ENCODE measurements around the gene ANO1. TPM values are rescaled to one million over a fixed set of nuclear protein-coding genes. Genes with fewer than 3 reads are reported as not detected.

ANO1 gene
- total RNA-seq, 4 donors from 2014 or later, result 2.3 to 9.2 (median 4.2) TPM

DNA sequence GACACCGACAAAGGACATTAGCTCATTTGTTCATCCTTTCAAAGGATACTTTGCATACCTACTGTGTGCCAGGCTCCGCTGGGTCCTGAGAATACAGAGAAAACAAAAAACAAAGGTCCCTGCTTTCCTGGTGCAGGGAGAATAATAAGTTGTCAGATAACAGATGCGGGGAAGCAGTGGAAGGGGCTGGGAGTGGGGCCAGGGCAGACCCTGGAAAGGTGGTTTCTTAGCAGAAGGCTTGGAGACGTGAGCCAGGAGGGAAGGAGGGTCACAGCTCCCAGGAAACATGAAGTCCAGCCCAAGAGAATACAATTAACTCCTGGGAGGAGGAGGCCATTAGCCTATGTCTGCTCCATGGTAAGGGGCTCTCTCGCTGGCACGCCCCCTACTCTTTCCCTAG is 9.8 kb upstream of the ANO1 start:
- TF ChIP-seq CTCF (IDR thresholded peaks at IDR 0.05 in 4 of 5, conservative IDR thresholded peaks at IDR 0.05 in 1 of 5) (no peak), POLR2A (IDR thresholded peaks at IDR 0.05) (no peak)
- H3K9me3 ChIP-seq, result no peaks in the 10 kb centered on the region
- in situ Hi-C loops (cut with MboI; ENCODE audit: low sequenced_read_pairs in 4 of 4), result no loop called here
- H3K36me3 ChIP-seq, result no peaks in the 10 kb centered on the region
- H3K4me3 ChIP-seq, result no peak overlapping the region
- peaks cover 0 to 4% of the 10 kb centered on the region in 2 donors for H3K4me1 ChIP-seq
- intact Hi-C loops (cut with DNase I; ENCODE audit: low total_unique reads), result no loop called here
- ATAC-seq (no peak), DNase-seq (no peak)
- no peak overlapping the region for H3K27ac ChIP-seq
- peaks cover 8 to 34% (median 13%) of the 10 kb centered on the region in 3 donors for H3K27me3 ChIP-seq

GRCh38 chr11:70068950-70069349 is 9.2 kb upstream of the ANO1 start:
- in situ Hi-C loops (cut with MboI; ENCODE audit: low sequenced_read_pairs in 4 of 4) (no loop called here), intact Hi-C loops (cut with DNase I; ENCODE audit: low total_unique reads) (no loop called here)
- Histone ChIP-seq H3K36me3 (no peaks in the 10 kb centered on the region), H3K27ac (no peak overlapping the region), H3K9me3 (no peaks in the 10 kb centered on the region), H3K4me3 (no peak overlapping the region), H3K27me3 (peaks cover 8 to 34% (median 15%) of the 10 kb centered on the region in 3 donors), H3K4me1 (peaks cover 0 to 4% of the 10 kb centered on the region in 2 donors)
- TF ChIP-seq CTCF (IDR thresholded peaks at IDR 0.05 in 4 of 5, conservative IDR thresholded peaks at IDR 0.05 in 1 of 5), result no peak
- TF ChIP-seq POLR2A (IDR thresholded peaks at IDR 0.05), result no peak
- no peak for ATAC-seq
- DNase-seq, result no peak

DNA sequence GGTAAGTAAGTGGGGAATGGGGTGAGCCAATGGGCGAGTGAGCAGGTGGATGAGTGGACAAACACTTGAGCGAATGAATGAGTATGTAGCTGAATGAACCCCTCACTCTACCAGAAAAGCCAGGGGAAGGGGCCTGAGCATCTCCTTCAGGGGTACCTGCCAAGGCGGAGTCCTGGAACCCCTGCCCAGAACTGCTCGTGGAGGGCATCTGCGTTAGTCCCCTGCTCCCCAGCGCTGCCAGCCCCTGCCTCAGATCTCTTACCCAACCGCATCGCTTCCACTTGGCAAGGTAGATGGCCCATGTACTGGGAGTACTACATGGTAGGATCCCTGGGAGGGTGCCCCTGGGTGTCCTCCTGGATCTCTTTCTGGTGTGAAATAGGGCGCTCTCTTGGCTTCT is 7.4 kb upstream of the ANO1 start:
- intact Hi-C loops (cut with DNase I; ENCODE audit: low total_unique reads), result no loop called here

DNA sequence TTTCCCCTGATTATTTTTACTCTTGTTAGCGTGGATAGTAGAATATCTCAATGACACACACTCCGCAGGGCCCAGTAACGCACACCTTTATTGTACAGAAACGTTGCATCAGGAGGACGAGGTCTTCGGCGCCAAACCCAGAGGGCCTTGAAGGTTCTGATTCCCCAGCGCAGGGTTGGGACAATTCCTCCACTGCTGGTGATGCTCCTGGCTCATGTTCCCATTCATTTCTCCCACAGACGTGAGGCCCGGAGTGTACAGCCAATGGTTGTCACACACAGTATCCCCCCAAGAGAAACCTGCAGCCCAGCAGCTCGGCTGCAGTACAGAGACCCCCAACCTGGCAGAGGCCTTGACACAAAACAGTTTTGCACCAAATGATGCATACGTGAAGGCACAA is 6.1 kb upstream of the ANO1 start:
- H3K4me3 ChIP-seq, result no peak overlapping the region
- intact Hi-C loops (cut with DNase I; ENCODE audit: low total_unique reads) (no loop called here), in situ Hi-C loops (cut with MboI; ENCODE audit: low sequenced_read_pairs in 4 of 4) (no loop called here)
- ATAC-seq (no peak), DNase-seq (no peak)
- H3K9me3 ChIP-seq, result no peaks in the 10 kb centered on the region
- H3K4me1 ChIP-seq, result peaks cover 0 to 4% of the 10 kb centered on the region in 2 donors
- no peaks in the 10 kb centered on the region for H3K36me3 ChIP-seq
- H3K27ac ChIP-seq, result no peak overlapping the region
- H3K27me3 ChIP-seq, result peaks cover 10 to 34% (median 20%) of the 10 kb centered on the region in 3 donors
- no peak for TF ChIP-seq POLR2A (IDR thresholded peaks at IDR 0.05)
- TF ChIP-seq CTCF (IDR thresholded peaks at IDR 0.05 in 4 of 5, conservative IDR thresholded peaks at IDR 0.05 in 1 of 5), result no peak

More for the DNA sequence above, 7.4 kb upstream of the ANO1 start:
- peaks cover 8 to 34% (median 18%) of the 10 kb centered on the region in 3 donors for H3K27me3 ChIP-seq
- DNase-seq (no peak), ATAC-seq (no peak)
- TF ChIP-seq POLR2A (IDR thresholded peaks at IDR 0.05) (no peak), CTCF (IDR thresholded peaks at IDR 0.05 in 4 of 5, conservative IDR thresholded peaks at IDR 0.05 in 1 of 5) (no peak)
- in situ Hi-C loops (cut with MboI; ENCODE audit: low sequenced_read_pairs in 4 of 4), result no loop called here
- H3K4me1 ChIP-seq, result peaks cover 0 to 4% of the 10 kb centered on the region in 2 donors
- no peaks in the 10 kb centered on the region for H3K9me3 ChIP-seq
- H3K36me3 ChIP-seq, result no peaks in the 10 kb centered on the region
- H3K4me3 ChIP-seq, result no peak overlapping the region
- no peak overlapping the region for H3K27ac ChIP-seq

DNA sequence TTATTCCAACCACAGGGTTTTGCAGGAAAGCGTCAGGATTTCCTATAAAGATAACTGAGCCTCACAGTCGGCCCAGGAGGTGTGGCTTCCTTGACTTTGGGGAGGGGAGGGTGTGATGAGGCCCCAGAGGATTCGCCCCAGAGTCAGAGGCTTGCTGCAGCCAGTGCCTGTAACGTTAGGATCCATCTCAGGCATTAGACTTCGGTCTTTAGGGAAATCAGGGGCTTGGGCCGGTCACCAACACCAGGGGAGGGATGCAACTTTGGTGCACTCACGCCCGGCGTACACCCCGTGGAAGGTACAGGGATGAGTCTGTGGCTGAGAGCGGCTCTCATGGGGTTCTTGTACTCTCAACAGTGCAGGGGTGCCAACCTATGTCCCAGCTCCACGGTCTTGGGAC is 5.7 kb upstream of the ANO1 start:
- in situ Hi-C loops (cut with MboI; ENCODE audit: low sequenced_read_pairs in 4 of 4), result no loop called here
- H3K4me1 ChIP-seq, result peaks cover 0 to 4% of the 10 kb centered on the region in 2 donors
- DNase-seq (no peak), ATAC-seq (no peak)
- H3K27ac ChIP-seq, result no peak overlapping the region
- intact Hi-C loops (cut with DNase I; ENCODE audit: low total_unique reads), result no loop called here
- no peaks in the 10 kb centered on the region for H3K9me3 ChIP-seq
- H3K27me3 ChIP-seq, result peaks cover 13 to 35% (median 22%) of the 10 kb centered on the region in 3 donors
- H3K36me3 ChIP-seq, result no peaks in the 10 kb centered on the region
- TF ChIP-seq CTCF (IDR thresholded peaks at IDR 0.05 in 4 of 5, conservative IDR thresholded peaks at IDR 0.05 in 1 of 5), result no peak
- no peak for TF ChIP-seq POLR2A (IDR thresholded peaks at IDR 0.05)
- H3K4me3 ChIP-seq, result no peak overlapping the region
